H1 (cell line): ENCODE results near the gene DOHH.

ENCODE experiments used
- BCL11A ChIP-seq, 2 experiments: IDR thresholded peaks; one replicate each; pipeline ENCODE4 v1.6.1; 2011; ENCODE audit warnings: low read depth in 2 of 2, low read length in 2 of 2, mild to moderate bottlenecking in 2 of 2
- EGR1 ChIP-seq: IDR thresholded peaks from 2 replicates; pipeline ENCODE4 v1.6.1; 2011; ENCODE audit warnings: low read depth, low read length, borderline replicate concordance
- EP300 ChIP-seq, 2 experiments: IDR thresholded peaks; 1 replicate in 1 of 2; 2 replicates in 1 of 2; pipeline ENCODE4 v1.6.1; 2011 to 2012; ENCODE audit warnings: low read depth in 2 of 2, low read length in 2 of 2, mild to moderate bottlenecking in 2 of 2, borderline replicate concordance in 1 of 2, inconsistent platforms in 1 of 2, moderate library complexity in 1 of 2
- JUN ChIP-seq: IDR thresholded peaks from 2 replicates; pipeline ENCODE4 v1.6.1; 2011; ENCODE audit warnings: low read depth, mild to moderate bottlenecking, improper control_type of control experiment, low read length
- POLR2A ChIP-seq, 2 experiments: IDR thresholded peaks; 1 replicate in 1 of 2; 2 replicates in 1 of 2; pipeline ENCODE4 v1.6.1; 2011; ENCODE audit warnings: low read depth in 2 of 2, low read length in 2 of 2, mild to moderate bottlenecking in 2 of 2; ENCODE audit errors: control extremely low read depth in 1 of 2
- RNF2 ChIP-seq: fragments of 200-900, 300-1000 bp; sonication (generic); IDR thresholded peaks from 2 replicates; pipeline ENCODE4 v1.7.1; 2016; ENCODE audit warnings: borderline replicate concordance, low read depth, mild to moderate bottlenecking, antibody characterized with exemption, low read length; ENCODE audit not compliant: poor library complexity, severe bottlenecking; ENCODE audit errors: missing control alignments
- SP1 ChIP-seq: IDR thresholded peaks from 2 replicates; pipeline ENCODE4 v1.6.1; 2011; ENCODE audit warnings: low read depth, low read length
- TEAD4 ChIP-seq: IDR thresholded peaks from 2 replicates; pipeline ENCODE4 v1.6.1; 2012; ENCODE audit warnings: low read depth, low read length, inconsistent platforms, mixed read lengths
- YY1 ChIP-seq: IDR thresholded peaks from 2 replicates; pipeline ENCODE4 v1.6.1; 2011; ENCODE audit warnings: low read depth, mild to moderate bottlenecking, low read length
- TF ChIP-seq, protein P1 (sequence below), 3 experiments: IDR thresholded peaks; 1 replicate in 2 of 3; 2 replicates in 1 of 3; pipeline versions ENCODE4 v1.5.1 to v1.6.1; 2011; ENCODE audit warnings: low read length in 3 of 3, mild to moderate bottlenecking in 3 of 3, inconsistent platforms in 2 of 3, low read depth in 1 of 3, moderate library complexity in 1 of 3; ENCODE audit not compliant: insufficient read depth in 1 of 3; ENCODE audit errors: control extremely low read depth in 1 of 3

GRCh38 chr19:3523361-3524077 lies 23.0 kb upstream of the DOHH start:
- TF ChIP-seq POLR2A (IDR thresholded peaks at IDR 0.05; ENCODE audit: control extremely low read depth in 1 of 2, low read depth in 2 of 2, low read length in 2 of 2) (no peak), SP1 (no peak), TEAD4 (no peak), EP300 (IDR thresholded peaks at IDR 0.05; ENCODE audit: borderline replicate concordance in 1 of 2, low read depth in 2 of 2, low read length in 2 of 2) (no peak), YY1 (no peak), EGR1 (no peak), JUN (no peak), BCL11A (IDR thresholded peaks at IDR 0.05; ENCODE audit: low read depth in 2 of 2, low read length in 2 of 2) (no peak), RNF2 (no peak)
- TF ChIP-seq, protein P1, sequence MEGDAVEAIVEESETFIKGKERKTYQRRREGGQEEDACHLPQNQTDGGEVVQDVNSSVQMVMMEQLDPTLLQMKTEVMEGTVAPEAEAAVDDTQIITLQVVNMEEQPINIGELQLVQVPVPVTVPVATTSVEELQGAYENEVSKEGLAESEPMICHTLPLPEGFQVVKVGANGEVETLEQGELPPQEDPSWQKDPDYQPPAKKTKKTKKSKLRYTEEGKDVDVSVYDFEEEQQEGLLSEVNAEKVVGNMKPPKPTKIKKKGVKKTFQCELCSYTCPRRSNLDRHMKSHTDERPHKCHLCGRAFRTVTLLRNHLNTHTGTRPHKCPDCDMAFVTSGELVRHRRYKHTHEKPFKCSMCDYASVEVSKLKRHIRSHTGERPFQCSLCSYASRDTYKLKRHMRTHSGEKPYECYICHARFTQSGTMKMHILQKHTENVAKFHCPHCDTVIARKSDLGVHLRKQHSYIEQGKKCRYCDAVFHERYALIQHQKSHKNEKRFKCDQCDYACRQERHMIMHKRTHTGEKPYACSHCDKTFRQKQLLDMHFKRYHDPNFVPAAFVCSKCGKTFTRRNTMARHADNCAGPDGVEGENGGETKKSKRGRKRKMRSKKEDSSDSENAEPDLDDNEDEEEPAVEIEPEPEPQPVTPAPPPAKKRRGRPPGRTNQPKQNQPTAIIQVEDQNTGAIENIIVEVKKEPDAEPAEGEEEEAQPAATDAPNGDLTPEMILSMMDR (IDR thresholded peaks at IDR 0.05; ENCODE audit: control extremely low read depth in 1 of 3, insufficient read depth in 1 of 3, low read depth in 1 of 3, low read length in 3 of 3), result no peak
